HepG2 (cell line): ENCODE data around the gene VAMP2. TPM values are rescaled to one million over a fixed set of nuclear protein-coding genes. Genes with fewer than 3 reads are reported as not detected.

Experiments used
- BCL3 ChIP-seq: sonication (generic); formaldehyde crosslinking; IDR thresholded peaks from 2 replicates; pipeline ENCODE4 v1.5.1; 2020; ENCODE audit warnings: mild to moderate bottlenecking, missing genetic modification reagents, moderate library complexity
- ELF3 ChIP-seq: IDR thresholded peaks from 2 replicates; pipeline ENCODE4 v1.6.1; 2016; ENCODE audit warnings: missing genetic modification reagents, missing compliant biosample characterization
- FOXO4 ChIP-seq: sonication (generic); formaldehyde crosslinking; conservative IDR thresholded peaks from 2 replicates; pipeline ENCODE4 v1.8.1; 2023; ENCODE audit warnings: missing genetic modification reagents
- HOMEZ ChIP-seq: IDR thresholded peaks from 2 replicates; pipeline ENCODE4 v1.6.1; 2016; ENCODE audit warnings: low read depth
- HOXA7 ChIP-seq: sonication (generic); formaldehyde crosslinking; IDR thresholded peaks from 2 replicates; pipeline ENCODE4 v1.8.1; 2022; ENCODE audit warnings: mild to moderate bottlenecking, missing genetic modification reagents, moderate library complexity
- ISL2 ChIP-seq: sonication (generic); formaldehyde crosslinking; IDR thresholded peaks from 2 replicates; pipeline ENCODE4 v1.5.0; 2020; ENCODE audit warnings: missing genetic modification reagents
- KLF16 ChIP-seq, 2 experiments: sonication (generic) in 1 of 2; formaldehyde crosslinking in 1 of 2; IDR thresholded peaks; 2 replicates each; pipeline versions ENCODE4 v1.6.1 to v1.8.0; 2016 to 2023; ENCODE audit warnings: missing genetic modification reagents in 2 of 2, missing compliant biosample characterization in 1 of 2
- MZF1 ChIP-seq: sonication (generic); formaldehyde crosslinking; IDR thresholded peaks from 2 replicates; pipeline ENCODE4 v1.8.1; 2023; ENCODE audit warnings: mild to moderate bottlenecking, missing genetic modification reagents, borderline replicate concordance
- PRDM15 ChIP-seq: sonication (generic); formaldehyde crosslinking; IDR thresholded peaks from 2 replicates; pipeline ENCODE4 v1.4.0; 2020; ENCODE audit warnings: missing genetic modification reagents
- SALL2 ChIP-seq: sonication (generic); formaldehyde crosslinking; IDR thresholded peaks from 2 replicates; pipeline ENCODE4 v1.8.1; 2023; ENCODE audit warnings: mild to moderate bottlenecking, missing genetic modification reagents, inconsistent platforms
- SMAD9 ChIP-seq: sonication (generic); formaldehyde crosslinking; IDR thresholded peaks from 2 replicates; pipeline ENCODE4 v1.5.1; 2020; ENCODE audit warnings: mild to moderate bottlenecking, missing genetic modification reagents
- TAF15 ChIP-seq: fragments of 200-400 bp; formaldehyde crosslinking; IDR thresholded peaks from one replicate; pipeline ENCODE4 v1.6.1; 2018; ENCODE audit warnings: mild to moderate bottlenecking, low read depth, low read length; ENCODE audit not compliant: poor library complexity, severe bottlenecking
- ZBTB26 ChIP-seq: IDR thresholded peaks from 2 replicates; pipeline ENCODE4 v1.6.1; 2016; ENCODE audit warnings: missing compliant biosample characterization, missing genetic modification reagents, borderline replicate concordance
- ZBTB33 ChIP-seq: sonication (generic); formaldehyde crosslinking; IDR thresholded peaks from 2 replicates; pipeline ENCODE4 v1.4.0; 2020; ENCODE audit warnings: missing genetic modification reagents
- ZBTB8A ChIP-seq: sonication (generic); formaldehyde crosslinking; IDR thresholded peaks from 2 replicates; pipeline ENCODE4 v1.4.0; 2020; ENCODE audit warnings: mild to moderate bottlenecking, low read depth, missing genetic modification reagents, borderline replicate concordance
- ZNF136 ChIP-seq: sonication (generic); formaldehyde crosslinking; IDR thresholded peaks from 2 replicates; pipeline ENCODE4 v1.8.1; 2022; ENCODE audit warnings: low read depth, mild to moderate bottlenecking, moderate library complexity, missing genetic modification reagents
- ZNF274 ChIP-seq: sonication (generic); formaldehyde crosslinking; IDR thresholded peaks from 2 replicates; pipeline ENCODE4 v1.5.1; 2020; ENCODE audit warnings: mild to moderate bottlenecking, missing genetic modification reagents
- ZNF441 ChIP-seq: sonication (generic); formaldehyde crosslinking; IDR thresholded peaks from 2 replicates; pipeline ENCODE4 v1.7.0; 2021; ENCODE audit warnings: missing genetic modification reagents, borderline replicate concordance
- polyA plus RNA-seq, 8 experiments: library from polyadenylated mRNA; depleted of rRNA in 3 of 8; stranded (reverse) in 7 of 8; unstranded in 1 of 8; fragments of >200 nt; fragmentation: Illumina TruSeq in 4 of 8; extraction: Trizol in 4 of 8; gene quantifications; 2 replicates each; pipeline versions ENCODE4 v1.2.1 to v1.2.3, GENCODE V29; 2011 to 2016; ENCODE audit warnings: low read depth in 4 of 8, missing spikeins in 1 of 8, mixed read lengths in 1 of 8; ENCODE audit not compliant: insufficient read depth in 1 of 8
- total RNA-seq, 5 experiments: library from RNA; depleted of rRNA; stranded (reverse); fragments of >200 nt; fragmentation: Illumina TruSeq; extraction: Trizol; gene quantifications; 2 replicates each; pipeline ENCODE4 v1.2.3, GENCODE V29; 2016; ENCODE audit warnings: low read depth in 1 of 5

The VAMP2 gene
- total and polyA plus RNA-seq, 2 of the 13 experiments (the other 11 are each of a cell fraction or from before 2014, with no cell fraction given): 3.9 to 17.2 TPM

- TF ChIP-seq KLF16 (CRISPR knock-in tag; IDR thresholded peaks at IDR 0.05): no peak
- no peak for TF ChIP-seq ZNF441 (CRISPR knock-in tag)
- TF ChIP-seq BCL3 (CRISPR knock-in tag): no peak
- no peak for TF ChIP-seq ZBTB33 (CRISPR knock-in tag)
- peak; percentile 57 for TF ChIP-seq ZNF274 (CRISPR knock-in tag)
- no peak for TF ChIP-seq ZBTB26 (CRISPR knock-in tag)
- TF ChIP-seq PRDM15 (CRISPR knock-in tag): peak; percentile 49; the same call in 1 of the 2 replicates
- no peak for TF ChIP-seq ELF3 (CRISPR knock-in tag)
- peak; percentile 66; the same call in 1 of the 2 replicates for TF ChIP-seq SALL2
- no peak for TF ChIP-seq ZBTB8A (CRISPR knock-in tag)
- TF ChIP-seq ISL2 (CRISPR knock-in tag): no peak
- TF ChIP-seq MZF1 (CRISPR knock-in tag): no peak
- TF ChIP-seq HOMEZ (CRISPR knock-in tag): no peak
- TF ChIP-seq SMAD9 (CRISPR knock-in tag): no peak
- no peak for TF ChIP-seq ZNF136 (CRISPR knock-in tag)
- no peak for TF ChIP-seq HOXA7 (CRISPR knock-in tag)
- no peak for TF ChIP-seq TAF15
- no peak for TF ChIP-seq FOXO4 (CRISPR knock-in tag)
These were observed 26.4 kb upstream of the VAMP2 start (continued) for GRCh38 chr17:8189041-8189710.
